Spleen (tissue), 7 donors: ENCODE measurements around the gene TTC7B.

ENCODE experiments used
- POLR2AphosphoS5 ChIP-seq, 3 donors: sonication (generic); formaldehyde crosslinking; IDR thresholded peaks; one replicate each; pipeline ENCODE4 v1.5.1; 2017; ENCODE audit warnings: antibody characterized with exemption in 3 of 3
- TF ChIP-seq, protein P1 (sequence below), 11 experiments: fragments of 200-600 bp in 7 of 11; fragments of 450-650 bp in 4 of 11; sonication (generic) in 4 of 11; IDR thresholded peaks in 8 of 11; conservative IDR thresholded peaks in 3 of 11; 1 replicate in 7 of 11; 2 replicates in 4 of 11; pipeline versions ENCODE4 v1.4.0 to v1.8.0; 2016 to 2021; ENCODE audit warnings: antibody characterized with exemption in 11 of 11, inconsistent platforms in 4 of 11, mild to moderate bottlenecking in 1 of 11
- donor health status: DM: no; HTN: no; CAD: no; lungs with moderate emphysema.
- donor health status: DM: no; HTN: no; CAD: no.
- donor health status: DM: no; HTN: no; CAD: no.

DNA sequence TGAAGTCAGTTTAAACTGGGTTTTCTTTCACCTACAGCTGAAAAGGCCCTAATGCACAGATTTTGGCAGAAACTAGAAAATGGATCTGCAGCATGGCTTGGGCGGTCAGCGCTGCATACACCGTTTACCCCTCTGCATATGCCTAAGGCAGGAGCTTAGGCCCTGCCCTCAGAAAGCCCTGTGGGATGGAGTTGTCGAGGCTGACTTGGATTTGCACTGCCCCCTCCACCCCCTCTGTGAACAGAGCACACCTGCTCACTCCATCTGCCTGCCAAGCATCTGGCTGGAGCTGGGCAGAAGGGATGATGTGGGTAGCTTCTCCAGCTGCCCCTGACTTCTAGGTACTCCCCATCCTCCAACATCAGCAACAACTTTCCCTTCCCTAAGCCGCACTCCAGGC, 41.9 kb downstream of the TTC7B start:
- no peak for TF ChIP-seq POLR2AphosphoS5 (IDR thresholded peaks at IDR 0.05)
- TF ChIP-seq, protein P1, sequence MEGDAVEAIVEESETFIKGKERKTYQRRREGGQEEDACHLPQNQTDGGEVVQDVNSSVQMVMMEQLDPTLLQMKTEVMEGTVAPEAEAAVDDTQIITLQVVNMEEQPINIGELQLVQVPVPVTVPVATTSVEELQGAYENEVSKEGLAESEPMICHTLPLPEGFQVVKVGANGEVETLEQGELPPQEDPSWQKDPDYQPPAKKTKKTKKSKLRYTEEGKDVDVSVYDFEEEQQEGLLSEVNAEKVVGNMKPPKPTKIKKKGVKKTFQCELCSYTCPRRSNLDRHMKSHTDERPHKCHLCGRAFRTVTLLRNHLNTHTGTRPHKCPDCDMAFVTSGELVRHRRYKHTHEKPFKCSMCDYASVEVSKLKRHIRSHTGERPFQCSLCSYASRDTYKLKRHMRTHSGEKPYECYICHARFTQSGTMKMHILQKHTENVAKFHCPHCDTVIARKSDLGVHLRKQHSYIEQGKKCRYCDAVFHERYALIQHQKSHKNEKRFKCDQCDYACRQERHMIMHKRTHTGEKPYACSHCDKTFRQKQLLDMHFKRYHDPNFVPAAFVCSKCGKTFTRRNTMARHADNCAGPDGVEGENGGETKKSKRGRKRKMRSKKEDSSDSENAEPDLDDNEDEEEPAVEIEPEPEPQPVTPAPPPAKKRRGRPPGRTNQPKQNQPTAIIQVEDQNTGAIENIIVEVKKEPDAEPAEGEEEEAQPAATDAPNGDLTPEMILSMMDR (IDR thresholded peaks at IDR 0.05 in 8 of 11, conservative IDR thresholded peaks at IDR 0.05 in 3 of 11) = no peak
